T-helper 2 cell (primary cell): ENCODE results near the gene TM9SF1.

Experiments
- DNase-seq, 5 experiments: peaks; one replicate each; pipeline versions ENCODE4 v3.0.0 to v3.0.0-alpha.2; 2012 to 2022
- total RNA-seq, 2 donors: gene quantifications; one replicate each; lab custom pipeline; 2026; lab: John Stamatoyannopoulos, UW

Gene TM9SF1, protein sequence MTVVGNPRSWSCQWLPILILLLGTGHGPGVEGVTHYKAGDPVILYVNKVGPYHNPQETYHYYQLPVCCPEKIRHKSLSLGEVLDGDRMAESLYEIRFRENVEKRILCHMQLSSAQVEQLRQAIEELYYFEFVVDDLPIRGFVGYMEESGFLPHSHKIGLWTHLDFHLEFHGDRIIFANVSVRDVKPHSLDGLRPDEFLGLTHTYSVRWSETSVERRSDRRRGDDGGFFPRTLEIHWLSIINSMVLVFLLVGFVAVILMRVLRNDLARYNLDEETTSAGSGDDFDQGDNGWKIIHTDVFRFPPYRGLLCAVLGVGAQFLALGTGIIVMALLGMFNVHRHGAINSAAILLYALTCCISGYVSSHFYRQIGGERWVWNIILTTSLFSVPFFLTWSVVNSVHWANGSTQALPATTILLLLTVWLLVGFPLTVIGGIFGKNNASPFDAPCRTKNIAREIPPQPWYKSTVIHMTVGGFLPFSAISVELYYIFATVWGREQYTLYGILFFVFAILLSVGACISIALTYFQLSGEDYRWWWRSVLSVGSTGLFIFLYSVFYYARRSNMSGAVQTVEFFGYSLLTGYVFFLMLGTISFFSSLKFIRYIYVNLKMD
- total RNA-seq: 4.7 to 5.5 reads per million in 2 donors

DNA sequence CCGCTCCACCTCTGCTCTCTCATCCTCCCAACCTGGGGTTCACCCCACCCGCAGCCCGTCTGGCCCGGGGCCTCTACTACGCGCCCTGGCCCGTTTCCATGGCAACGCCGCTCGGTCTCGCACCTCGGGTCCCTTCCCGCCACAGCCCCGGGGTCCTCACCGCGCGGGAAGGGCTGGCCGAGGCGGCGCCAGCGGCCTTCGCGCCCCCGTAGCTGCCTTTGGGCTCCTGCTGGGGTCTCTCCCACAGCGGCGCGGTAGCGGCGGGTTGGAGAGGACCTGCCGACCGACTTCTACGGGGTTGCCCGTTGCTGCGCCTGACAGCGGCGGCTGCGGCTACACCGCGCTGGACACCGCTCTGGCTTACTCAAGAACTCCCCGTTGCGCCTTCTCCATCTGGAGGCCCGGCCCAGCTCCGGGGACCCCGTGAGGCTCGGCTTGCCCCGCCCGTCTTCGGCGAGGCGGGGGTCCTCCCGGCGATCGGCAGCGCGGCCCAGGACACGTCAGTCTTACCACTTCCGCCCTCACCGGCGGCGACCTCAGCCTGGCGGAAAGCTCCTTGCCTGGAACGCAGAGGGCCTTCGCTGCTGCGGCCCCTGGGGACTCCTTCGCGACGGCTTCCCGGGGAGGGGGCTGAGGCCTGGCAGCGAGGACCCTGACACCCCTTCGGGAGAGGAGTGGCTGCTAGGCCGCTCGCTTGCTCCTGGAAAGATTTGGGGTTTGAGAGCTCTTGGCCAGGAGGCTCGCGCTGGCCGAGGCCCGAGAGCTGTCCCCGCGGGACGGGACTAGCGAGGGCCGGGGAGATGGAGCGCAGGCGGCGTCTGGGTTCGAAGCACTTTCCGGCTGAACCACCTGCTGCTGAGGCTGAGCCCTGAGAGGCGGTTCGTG, at the start of gene TM9SF1:
Gene TM9SF1 (minus strand): TSS at position 256 of the 885 bp plus-strand sequence. CDS start 422 bp downstream, outside the sequence.
- peak; percentile 70 to 95 (median 84) for DNase-seq

DNA sequence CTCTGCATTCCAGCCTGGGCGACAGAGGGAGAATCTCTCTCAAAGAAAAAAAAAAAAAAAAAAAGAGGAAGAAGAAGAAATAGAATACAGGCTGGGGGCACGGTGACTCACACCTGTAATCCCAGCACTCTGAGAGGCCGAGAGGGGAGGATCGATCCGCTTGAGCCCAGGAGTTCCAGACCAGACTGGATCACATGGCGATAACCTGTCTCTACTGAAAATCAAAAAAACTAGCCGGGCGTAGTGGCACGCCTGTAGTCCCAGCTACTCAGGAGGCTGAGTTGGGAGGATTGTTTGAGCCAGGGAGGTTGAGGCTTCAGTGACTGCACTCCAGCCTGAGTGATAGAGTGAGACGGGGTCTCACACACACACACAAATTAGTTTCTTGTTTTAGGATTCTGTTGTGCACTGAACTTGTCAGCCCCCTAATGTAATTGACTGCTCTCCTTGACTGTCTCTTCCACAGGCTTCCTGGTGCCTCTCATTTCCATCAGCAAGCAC, 48.1 kb upstream of the TM9SF1 start:
- DNase-seq: no peak

DNA sequence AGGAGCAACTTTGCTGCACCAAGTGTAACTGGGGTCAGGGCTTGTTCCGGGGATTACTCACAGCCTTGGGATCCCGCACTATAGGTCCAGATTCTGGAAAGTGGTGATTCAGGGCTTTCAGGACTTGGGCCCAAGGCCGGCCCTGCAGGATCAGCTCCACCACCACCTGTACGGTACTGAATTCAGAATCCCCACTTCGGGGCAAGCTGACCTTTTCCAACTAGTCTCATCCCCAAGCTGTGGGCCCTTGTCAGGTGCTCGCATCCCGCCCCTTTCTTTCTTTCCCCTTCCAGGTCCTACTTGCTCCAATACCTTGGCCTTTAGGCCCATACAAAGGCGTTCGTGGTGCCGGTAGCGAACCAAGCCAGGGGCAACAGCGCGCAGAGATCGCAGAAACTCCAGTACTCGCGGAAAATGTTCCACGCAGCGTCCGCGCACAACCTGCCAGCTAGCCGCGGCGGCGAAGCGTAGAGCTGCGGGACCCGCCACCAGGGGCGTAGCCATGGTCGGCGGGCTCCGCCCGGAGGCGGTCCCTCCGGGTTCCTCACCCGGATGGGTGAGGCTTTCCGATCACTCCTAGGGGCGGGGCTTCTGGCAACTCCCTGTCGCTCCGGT, 46.7 kb upstream of the TM9SF1 start:
- DNase-seq: peak; percentile 86 to 95 (median 94)

DNA sequence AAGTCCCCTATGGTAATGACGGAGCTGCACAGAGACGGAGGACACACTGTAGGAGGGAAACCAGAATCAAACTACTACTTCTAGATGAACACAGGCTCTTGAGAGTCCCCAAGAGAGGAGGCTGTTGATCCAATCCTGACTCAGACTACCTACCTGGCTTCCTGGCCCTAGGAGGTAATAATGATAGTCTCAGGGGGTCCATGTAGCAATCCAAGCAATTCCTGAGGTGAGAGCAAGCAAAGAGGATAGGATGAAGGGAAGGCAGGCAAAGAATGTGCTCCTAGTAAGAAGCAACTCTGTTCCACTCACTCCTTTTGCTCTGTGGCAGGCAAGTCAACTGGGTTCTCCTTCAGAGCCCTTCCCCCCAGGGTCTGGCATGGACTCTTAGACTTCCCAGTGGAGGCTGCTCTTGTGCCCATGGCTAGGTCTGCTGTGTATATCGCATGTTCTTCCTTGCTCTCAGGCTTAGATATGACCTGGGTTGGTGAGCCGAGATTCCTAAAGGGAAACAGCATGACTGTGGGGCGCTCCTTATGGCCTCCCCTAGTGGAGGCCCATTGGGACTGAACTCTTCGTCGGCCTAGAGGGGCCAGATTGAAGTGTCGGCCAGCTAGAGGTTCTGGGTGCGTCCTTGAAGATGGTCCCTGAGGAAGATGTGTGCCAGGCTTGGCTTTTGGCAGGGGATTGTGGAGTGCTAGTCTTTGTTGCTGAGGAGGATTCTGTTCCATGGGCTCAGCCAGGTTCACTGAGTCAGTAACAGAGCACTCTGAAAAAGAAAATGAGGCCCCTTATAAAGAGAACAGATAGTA, 45.1 kb upstream of the TM9SF1 start:
- DNase-seq: no peak

DNA sequence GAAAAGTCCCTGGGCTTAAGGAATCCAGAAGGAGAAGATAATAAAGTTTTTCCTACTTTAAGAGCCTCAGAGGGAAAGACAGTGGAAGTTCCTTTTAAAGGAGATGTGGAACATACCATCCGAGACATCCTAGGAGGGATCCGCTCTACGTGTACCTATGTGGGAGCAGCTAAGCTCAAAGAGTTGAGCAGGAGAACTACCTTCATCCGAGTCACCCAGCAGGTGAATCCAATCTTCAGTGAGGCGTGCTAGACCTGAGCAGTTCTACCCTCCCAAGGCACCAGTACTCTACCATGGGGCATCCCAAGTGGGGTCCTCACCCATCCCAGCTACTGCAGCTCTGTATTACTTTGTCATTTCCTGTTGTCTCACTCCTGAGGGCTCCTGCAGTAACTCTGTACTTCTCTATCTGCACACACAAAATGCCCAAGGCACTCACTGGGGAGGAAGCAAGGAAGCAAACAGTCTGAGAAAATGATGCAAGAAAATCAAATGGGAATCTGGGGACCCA, 43.3 kb upstream of the TM9SF1 start:
- no peak for DNase-seq

DNA sequence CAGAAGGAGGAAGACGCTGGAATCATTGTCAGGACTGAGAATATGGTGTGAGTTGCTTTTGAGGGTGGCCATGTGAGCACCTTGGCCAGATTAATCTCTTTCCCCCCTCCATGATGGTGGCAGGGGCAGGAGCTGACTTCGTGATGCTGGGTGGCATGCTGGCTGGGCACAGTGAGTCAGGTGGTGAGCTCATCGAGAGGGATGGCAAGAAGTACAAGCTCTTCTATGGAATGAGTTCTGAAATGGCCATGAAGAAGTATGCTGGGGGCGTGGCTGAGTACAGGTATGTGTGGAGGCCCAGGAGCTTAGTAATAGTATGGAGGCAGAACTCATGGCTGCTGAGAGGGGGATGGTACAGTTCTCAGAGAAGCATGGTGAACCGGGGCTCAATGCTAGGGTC, 42.9 kb upstream of the TM9SF1 start:
- DNase-seq: no peak

DNA sequence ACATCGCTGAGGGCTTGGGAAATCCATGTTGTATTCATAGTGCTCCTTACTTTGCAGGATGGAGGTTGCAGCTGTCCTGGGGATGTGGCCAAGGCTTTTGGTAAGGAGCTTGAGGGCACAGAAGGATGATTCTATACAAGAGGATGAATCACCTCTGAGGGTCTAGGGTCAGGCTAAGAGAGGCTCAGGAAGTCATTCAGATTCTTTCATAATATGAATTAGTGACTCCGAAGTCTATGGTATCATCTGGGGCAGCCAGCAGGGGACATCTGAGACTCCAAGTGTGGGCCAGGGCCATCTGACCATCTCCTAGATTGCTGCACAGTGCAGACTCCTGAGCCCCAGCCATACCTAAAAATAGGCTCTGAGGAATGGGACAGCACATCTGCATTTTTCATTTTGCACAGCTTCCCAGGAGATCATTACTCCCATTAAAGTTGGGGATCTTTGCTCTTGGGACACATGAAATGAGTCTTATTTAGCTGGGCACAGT, 42.3 kb upstream of the TM9SF1 start:
- DNase-seq: no peak

DNA sequence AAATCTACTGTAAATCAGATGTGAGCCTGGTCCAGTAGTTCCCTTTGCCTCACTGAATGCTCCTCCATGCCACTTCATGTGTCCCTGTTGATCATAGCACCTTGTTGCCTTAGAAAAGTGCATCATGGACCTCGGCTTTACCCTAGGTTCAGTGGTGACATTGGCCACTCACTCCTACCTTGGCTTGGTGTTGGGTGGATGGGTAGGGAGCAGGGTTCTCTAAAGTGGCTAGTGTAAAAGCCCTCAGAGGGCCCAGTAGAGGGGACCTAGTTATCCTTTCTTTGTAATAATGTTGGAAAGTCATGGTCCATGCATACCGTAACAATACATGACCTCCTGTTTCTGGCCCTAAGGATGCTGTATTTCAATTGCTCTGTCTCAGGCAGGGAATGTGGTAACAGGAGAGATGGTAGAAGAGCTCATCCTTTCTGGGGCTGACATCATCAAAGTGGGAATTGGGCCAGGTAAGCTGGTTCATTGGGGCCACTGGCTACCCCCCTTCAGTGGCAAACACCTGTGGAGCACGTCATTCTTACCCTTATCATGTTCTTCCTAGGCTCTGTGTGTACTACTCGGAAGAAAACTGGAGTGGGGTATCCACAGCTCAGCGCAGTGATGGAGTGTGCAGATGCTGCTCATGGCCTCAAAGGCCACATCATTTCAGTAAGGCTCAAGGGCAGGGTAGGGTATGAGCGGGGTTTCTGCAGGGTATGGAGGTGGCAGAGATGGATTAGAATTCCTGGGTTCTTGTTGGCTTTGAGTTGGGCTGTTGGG, 41.6 kb upstream of the TM9SF1 start:
- no peak for DNase-seq

DNA sequence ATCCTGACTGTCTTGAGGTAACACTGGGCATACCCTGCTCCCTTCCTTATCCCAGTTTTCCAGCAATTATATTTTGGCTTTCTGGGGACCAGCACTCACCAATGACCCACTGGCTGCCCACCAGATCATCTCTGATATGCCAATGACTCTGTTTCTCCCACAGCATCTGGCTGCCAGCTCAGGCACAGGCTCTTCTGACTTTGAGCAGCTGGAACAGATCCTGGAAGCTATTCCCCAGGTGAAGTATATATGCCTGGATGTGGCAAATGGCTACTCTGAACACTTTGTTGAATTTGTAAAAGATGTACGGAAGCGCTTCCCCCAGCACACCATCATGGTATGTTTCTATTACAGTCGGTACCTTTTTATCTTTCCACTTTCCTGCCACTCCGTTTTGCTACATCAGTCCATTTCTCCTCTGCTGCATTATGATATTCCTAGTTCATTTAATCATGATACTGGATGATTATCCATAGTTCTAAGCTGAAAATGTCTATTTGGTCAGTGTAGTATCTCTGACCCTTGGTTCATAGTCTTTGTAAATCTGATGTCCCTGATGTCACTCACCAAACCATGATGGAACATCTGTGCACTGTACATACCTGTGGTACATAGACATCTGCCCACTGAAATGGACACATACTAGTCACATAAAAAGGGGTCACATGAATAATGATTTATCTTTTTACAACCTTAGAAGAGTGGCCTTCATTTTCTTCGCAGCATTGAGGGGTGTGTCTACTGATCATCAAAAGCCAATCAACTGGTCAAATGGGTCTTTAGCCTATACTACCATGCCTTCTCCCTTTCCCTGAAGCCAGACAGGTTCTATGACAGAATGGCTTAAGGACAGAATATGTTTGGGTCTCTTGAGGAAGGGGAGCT, 40.8 kb upstream of the TM9SF1 start:
- DNase-seq: no peak

DNA sequence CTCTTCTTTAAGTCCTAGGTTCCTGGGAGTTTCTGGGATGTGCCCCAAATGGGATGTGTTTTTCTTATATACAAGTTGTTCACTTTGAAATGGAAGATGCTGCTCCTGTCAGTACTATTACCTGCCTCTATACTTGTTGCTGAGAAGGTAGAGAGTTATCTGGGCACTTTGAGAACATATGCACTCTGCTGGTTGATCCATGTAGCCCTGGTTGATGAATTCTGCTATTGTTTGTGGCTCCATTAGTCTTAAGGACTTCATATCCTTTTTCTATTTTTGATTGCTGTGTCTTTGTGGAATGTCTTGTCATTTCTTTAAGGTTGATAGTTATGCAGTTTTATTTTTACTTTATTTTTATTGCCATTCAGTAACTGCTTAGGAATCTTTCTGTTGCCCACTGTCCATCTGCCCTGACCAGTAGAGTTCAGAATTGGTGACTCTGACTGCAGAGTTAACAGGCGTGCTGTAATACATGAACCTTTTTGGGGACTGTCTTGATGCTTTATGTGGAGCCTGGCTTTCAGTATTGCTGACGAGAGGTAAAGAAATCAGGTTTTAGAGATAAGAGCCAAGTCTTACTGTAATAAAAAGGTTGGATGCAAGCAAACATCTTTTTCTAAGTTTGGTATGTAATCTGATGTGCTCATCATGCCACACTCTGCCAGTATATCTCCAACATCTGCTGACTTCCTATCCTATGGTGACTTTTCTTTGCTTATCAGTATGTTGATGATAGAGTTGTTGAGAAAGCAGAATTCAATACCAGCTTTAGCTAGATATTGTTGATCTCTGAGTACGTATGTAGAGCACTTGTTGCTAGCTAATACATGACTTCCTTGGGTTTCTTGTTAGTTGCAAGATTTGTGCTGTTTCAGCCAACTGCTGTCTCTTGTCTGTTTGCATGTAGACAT, 39.1 kb upstream of the TM9SF1 start:
- peak in 1 of 5 experiments; percentile 94 for DNase-seq

DNA sequence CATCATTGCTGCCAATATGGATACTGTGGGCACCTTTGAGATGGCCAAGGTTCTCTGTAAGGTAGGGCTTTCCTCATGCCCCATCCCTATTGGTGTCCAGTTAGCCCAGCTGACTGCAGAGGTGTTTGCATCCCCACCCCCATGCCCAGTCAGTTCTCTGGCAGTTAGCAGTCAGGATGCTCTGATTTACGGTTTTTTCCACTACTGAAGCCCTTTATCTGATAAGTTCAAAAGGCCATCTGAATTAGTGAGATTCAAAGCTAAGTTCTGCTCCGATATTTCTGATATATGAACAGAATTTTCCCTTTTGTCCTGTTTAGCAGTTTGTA, 38.3 kb upstream of the TM9SF1 start:
- DNase-seq: peak in 1 of 5 experiments; percentile 77

DNA sequence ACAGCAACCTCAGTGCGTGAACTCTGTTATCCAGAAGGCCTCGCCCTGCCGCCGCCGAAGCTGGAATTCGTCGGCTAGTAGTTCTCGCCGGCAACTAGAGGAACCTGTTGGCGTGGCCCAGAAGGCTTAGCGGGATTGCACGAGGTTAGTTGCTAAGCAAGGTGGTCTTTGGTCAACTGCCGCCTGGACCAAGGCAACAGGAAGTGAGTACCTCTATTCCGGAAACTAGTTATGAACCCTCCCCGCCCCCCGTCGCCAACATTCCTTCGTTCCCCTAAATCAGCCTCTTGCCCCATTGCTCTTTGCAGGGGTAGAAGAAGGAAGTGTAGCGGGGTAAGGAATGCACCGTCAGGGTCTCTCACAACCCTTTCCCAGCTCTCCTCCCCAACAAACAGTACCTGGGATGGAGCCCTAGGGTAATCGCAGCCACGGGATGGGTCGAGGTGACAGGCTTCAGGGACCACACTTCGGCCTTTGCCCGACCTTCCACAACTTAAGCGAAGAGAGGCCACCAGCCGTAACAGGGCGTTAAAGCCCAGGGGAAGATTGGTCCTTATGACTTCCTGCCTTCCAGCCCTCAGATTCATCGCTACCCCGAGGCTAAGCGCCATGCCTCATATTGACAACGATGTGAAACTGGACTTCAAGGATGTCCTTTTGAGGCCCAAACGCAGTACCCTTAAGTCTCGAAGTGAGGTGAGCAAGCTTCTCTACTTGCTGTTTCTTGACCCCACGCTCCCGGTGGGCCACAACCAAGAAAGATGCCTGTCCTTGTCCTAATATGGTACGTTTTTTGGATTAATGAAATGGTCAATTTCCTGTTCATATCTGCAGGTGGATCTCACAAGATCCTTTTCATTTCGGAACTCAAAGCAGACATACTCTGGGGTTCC, 37.6 kb upstream of the TM9SF1 start, which contains the start of gene GMPR2:
Gene GMPR2 (plus strand): TSS at position 285 of the 893 bp plus-strand sequence. CDS start 325 bp downstream, at position 610.
- peak in 1 of 5 experiments; percentile 46 for DNase-seq

DNA sequence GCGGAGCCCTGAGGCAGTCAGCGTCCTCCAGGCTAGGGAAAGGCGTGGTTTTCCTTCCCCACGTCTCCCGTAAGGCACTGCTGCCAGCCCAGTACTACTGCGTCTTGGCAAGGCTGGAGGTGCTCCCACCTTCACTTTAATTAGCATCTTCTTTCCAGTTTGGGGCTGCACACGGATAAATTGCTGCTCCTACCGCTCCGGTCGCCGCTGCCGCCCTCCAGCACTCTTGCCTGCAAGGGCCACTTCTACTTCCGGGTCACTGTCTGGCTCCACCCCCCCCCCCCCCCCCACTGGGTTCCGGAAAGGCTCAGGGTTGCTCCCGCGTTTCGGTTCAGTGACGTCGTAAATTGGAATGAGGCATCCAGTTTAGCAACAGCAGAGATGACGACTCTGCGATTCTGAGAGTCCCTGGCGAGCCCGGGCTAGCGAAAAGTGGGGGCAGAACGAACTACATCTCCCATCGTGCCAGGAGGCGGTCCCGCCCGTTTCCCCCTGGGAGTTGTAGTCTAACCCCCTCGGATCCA, 36.9 kb upstream of the TM9SF1 start, which contains the start of gene NEDD8:
Gene NEDD8 (minus strand): TSS at position 247 of the 524 bp plus-strand sequence. CDS start 100 bp downstream, at position 147.
- peak; percentile 61 to 97 (median 87) for DNase-seq

DNA sequence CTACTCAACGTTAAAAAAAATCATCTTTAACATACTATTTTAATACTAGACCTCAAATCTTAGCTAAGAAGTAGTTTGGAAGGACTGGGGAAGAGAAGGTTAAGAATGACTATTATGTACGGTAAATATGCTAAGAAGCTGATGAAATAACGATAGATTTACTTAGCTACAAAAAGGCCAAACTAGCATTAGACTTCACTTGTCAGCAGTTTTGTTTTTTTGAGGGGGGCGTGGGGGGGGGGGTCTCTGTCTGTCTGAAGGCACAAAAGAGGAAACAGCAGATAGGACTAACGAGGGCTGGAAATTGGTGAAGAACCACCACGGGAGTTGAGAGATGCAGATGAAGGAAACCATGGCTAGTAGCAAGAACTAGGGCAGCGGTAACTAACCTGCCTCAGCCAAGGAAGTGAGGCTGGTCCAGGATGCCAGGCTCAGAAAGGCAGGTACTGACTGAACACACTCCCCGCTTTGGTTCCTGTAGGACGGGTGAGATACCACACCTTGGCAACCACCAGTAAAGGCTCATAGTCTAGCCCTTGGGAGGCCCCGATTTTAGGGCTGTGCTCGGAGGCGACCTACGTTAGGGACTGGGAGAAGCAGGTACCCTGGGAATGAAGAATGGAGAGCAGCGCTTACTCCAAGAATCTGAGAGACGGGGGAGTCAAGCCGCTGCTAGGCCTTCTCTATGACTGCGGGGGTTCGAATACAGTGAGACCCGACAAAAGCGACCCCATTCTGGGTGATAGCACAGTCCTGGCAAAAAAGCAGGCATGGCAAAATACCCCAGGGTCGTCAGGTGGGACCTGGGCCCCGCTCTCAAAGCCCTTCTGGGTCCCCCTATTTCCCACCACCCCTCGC, 36.3 kb upstream of the TM9SF1 start:
- peak in 2 of 5 experiments; percentile 34 to 53 for DNase-seq

DNA sequence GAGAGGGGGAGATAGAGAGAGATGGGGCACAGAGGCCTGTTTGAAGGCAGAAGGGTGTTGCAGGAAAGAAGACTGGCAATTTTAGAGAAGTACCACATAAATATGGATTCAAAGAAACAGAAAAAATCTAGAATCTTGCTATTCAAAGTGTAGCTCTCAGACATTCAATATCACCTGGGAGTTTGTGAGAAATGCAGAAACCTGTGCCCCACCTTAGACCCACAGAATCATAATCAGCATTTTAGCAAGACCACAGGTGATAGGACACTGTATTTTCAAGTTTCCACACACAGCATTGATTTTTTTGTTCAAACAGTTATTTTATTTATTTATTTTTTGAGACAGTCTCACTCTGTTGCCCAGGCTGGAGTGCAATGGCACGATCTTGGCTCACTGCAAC, 33.7 kb upstream of the TM9SF1 start:
- no peak for DNase-seq

DNA sequence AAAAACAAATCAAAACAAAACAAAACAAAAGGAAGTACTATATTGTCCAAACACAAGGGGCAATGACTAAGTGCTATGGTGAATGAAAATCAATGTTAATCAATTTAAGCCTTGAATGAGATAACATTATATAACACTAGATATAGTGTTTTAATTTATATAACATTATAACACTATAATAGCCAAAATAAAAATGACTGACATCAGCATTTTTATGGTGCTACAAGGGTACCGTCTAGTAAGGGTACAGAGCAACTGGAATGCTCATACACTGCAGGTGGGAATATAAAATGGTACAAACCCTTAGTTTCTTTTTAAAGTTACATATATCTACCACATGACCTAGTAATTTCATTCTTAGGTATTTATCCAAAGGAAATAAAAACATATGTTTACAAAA, 31.2 kb upstream of the TM9SF1 start:
- DNase-seq: no peak
